ENCODE data around the gene VRK1.

GRCh38 chr14:96751505-96751904 is 45.7 kb upstream of the VRK1 start:
- TF ChIP-seq REST (IDR thresholded peaks at IDR 0.05; ENCODE audit: insufficient read depth in 1 of 2, low read depth in 2 of 2, low read length in 1 of 2) = no peak
- no peak for TF ChIP-seq CTCF (IDR thresholded peaks at IDR 0.05)
- TF ChIP-seq POLR2AphosphoS5 (IDR thresholded peaks at IDR 0.05; ENCODE audit: low read depth, low read length) = no peak

Data from Panc1 (cell line).